WTC11 (cell line): Measurements from ENCODE around the gene OR5A1.

Experiments
- TEAD4 ChIP-seq: sonication (generic); formaldehyde crosslinking; IDR thresholded peaks from 2 replicates; pipeline ENCODE4 v1.8.0; 2022; ENCODE audit warnings: mild to moderate bottlenecking, missing genetic modification reagents
- TF ChIP-seq, protein P1 (sequence below): sonication (generic); formaldehyde crosslinking; IDR thresholded peaks from 2 replicates; pipeline ENCODE4 v1.8.0; 2022; ENCODE audit warnings: mild to moderate bottlenecking, missing genetic modification reagents

GRCh38 chr11:59480359-59480758 lies 44.1 kb downstream of the OR5A1 start:
- TF ChIP-seq, protein P1, sequence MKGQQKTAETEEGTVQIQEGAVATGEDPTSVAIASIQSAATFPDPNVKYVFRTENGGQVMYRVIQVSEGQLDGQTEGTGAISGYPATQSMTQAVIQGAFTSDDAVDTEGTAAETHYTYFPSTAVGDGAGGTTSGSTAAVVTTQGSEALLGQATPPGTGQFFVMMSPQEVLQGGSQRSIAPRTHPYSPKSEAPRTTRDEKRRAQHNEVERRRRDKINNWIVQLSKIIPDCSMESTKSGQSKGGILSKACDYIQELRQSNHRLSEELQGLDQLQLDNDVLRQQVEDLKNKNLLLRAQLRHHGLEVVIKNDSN (CRISPR knock-in tag): no peak
- no peak for TF ChIP-seq TEAD4 (CRISPR knock-in tag)
